NT2/D1 (cell line): ENCODE data around the gene KCNG2.
A peak's percentile ranks its signal among the peaks of the same experiment; 100 is the strongest.

ENCODE experiments used
- DNase-seq: peaks from one replicate; pipeline ENCODE4 v3.0.0-alpha.2; 2011; ENCODE audit warnings: low read depth, low spot score
- H3K27me3 ChIP-seq: 2 replicates; pipeline ENCODE4 v1.6.0; 2011; ENCODE audit warnings: mild to moderate bottlenecking; ENCODE audit not compliant: insufficient read length, insufficient read depth
- H3K36me3 ChIP-seq: 2 replicates; pipeline ENCODE4 v1.6.1; 2011; ENCODE audit warnings: mild to moderate bottlenecking, low read length, mixed read lengths; ENCODE audit not compliant: insufficient read depth, insufficient read length
- H3K4me1 ChIP-seq: 2 replicates; pipeline ENCODE4 v1.5.1; 2011; ENCODE audit not compliant: insufficient read depth, insufficient read length
- H3K4me3 ChIP-seq: 2 replicates; pipeline ENCODE4 v1.5.1; 2011; ENCODE audit warnings: low read depth; ENCODE audit not compliant: insufficient read length
- H3K9ac ChIP-seq: 2 replicates; pipeline ENCODE4 v1.6.0; 2011; ENCODE audit warnings: low read depth; ENCODE audit not compliant: insufficient read length
- H3K9me3 ChIP-seq: 2 replicates; pipeline ENCODE4 v1.5.1; 2011; ENCODE audit warnings: mild to moderate bottlenecking, low read length; ENCODE audit not compliant: insufficient read depth
- SUZ12 ChIP-seq: IDR thresholded peaks from 2 replicates; pipeline ENCODE4 v1.6.1; 2011; ENCODE audit not compliant: insufficient read length, insufficient read depth; ENCODE audit errors: extremely low read depth
- YY1 ChIP-seq: IDR thresholded peaks from 2 replicates; pipeline ENCODE4 v1.6.1; 2011; ENCODE audit not compliant: insufficient read length, insufficient read depth
- ZNF274 ChIP-seq: IDR thresholded peaks from 2 replicates; pipeline ENCODE4 v1.6.1; 2011; ENCODE audit warnings: mild to moderate bottlenecking, low read depth, low read length

KCNG2 gene

DNA sequence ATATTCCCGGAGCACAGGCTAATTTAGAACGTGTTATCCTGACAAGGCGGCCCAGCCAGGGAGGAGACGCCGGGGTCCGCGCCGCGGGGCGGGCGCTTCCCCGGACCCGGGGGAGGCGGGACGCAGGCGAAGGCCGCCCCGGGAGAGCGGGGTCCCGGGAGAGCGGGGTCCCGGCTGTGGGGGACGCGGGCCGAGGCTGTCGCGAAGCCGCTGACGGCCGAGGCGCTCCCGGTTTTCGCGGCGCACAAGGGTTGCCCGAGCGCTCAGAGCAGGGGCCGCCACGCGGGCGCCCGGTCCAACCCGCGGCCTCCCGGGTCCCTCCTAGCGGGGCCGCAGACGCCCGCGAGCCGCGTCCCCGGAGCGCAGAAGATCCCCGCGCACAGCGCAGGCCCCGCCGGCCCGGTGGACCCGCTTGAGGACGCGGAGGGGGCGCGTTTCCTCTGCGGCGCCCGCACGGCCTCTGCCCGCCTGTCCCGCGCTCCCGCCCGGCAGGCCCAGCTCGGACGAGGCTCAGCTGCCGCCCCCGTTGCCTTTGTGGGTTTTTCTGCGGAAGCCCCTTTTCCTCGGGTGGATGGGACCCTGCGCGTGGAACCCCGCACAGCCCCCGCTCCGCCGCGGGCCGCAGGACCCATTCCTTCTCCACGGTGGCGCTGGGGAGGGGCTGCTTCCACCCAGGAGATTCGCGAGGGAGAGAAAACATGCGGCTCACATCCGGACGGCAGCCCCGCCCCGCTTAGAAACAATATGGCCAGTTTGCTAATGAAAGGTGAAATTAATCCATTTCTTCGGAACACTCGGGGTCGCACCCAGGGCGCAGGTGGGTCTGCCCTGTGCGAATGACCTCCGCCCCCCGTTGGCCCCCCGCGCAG, 9.6 kb upstream of the KCNG2 start:
- Histone ChIP-seq H3K9ac (peak overlapping the region; percentile 68), H3K4me1 (peaks cover 6% of the 10 kb centered on the region), H3K36me3 (no peaks in the 10 kb centered on the region), H3K4me3 (peak overlapping the region; percentile 36), H3K9me3 (no peaks in the 10 kb centered on the region), H3K27me3 (peaks cover 81% of the 10 kb centered on the region)
- no peak for TF ChIP-seq SUZ12
- no peak for DNase-seq

- no peak for DNase-seq
- H3K4me1 ChIP-seq: peaks cover 6% of the 10 kb centered on the region
- H3K9ac ChIP-seq: no peak overlapping the region
- no peak overlapping the region for H3K4me3 ChIP-seq
- H3K27me3 ChIP-seq: peaks cover 81% of the 10 kb centered on the region
- H3K9me3 ChIP-seq: no peaks in the 10 kb centered on the region
- TF ChIP-seq YY1 (no peak), SUZ12 (no peak), ZNF274 (no peak)
- H3K36me3 ChIP-seq: no peaks in the 10 kb centered on the region
Observed at GRCh38 chr18:79788734-79789085, 9.0 kb upstream of the KCNG2 start.

- Histone ChIP-seq H3K9ac (no peak overlapping the region), H3K4me3 (no peak overlapping the region), H3K36me3 (no peaks in the 10 kb centered on the region), H3K27me3 (peaks cover 77% of the 10 kb centered on the region), H3K4me1 (peaks cover 6% of the 10 kb centered on the region), H3K9me3 (no peaks in the 10 kb centered on the region)
- TF ChIP-seq YY1 (no peak), SUZ12 (no peak), ZNF274 (no peak)
- DNase-seq: no peak
Observed at GRCh38 chr18:79789091-79789891, 8.4 kb upstream of the KCNG2 start.

DNA sequence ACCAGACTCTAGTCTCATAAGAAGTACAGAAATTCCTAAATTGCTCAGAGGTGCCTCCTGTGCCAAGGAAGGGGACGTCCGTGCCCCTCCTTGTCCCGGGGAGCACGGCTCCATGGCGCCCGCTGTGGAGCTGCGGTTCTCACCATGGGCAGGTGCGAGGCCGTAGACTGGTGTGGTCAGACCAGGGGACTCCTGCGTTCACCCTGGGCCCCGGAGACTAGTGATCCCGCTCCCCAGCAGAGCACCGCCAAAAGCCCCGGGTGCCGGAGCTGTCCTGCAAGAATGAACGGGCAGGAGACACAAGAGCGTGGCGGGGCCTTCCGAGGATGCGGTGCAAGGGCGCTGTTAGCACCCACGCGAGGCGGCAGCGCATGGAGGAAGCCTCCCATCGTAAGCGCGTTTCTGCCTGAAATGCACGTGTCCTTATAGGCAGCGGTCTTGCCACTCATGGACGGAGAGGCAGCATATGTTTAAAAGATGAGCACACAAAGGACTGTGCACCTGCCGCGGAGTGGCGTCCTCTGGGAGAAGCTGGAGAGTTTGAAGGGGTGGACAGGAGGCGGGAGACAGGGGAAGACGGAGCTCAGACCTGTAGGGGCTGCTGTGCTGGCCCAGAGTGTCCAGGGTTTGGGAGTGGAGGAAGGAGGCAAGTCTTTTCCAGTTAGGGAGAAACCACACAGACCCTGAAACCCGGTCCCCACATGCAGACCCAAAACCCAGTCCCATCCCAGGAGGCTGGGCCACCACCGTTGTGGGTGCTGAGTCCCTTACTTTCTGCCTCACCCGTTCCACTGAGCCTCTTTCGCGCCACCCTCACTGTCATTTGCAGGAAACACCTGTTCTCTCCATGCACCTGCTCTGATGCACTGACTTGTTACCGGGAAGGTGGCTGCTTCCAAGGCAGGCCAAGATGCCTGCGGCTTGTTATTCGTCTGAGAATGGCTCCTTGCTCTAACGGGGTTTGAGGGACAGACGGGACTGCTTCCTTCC, 7.5 kb upstream of the KCNG2 start:
- no peak for TF ChIP-seq YY1
- TF ChIP-seq ZNF274: no peak
- TF ChIP-seq SUZ12: no peak
- Histone ChIP-seq H3K27me3 (peaks cover 72% of the 10 kb centered on the region), H3K4me3 (no peak overlapping the region), H3K36me3 (no peaks in the 10 kb centered on the region), H3K4me1 (peaks cover 6% of the 10 kb centered on the region), H3K9me3 (no peaks in the 10 kb centered on the region), H3K9ac (no peak overlapping the region)
- no peak for DNase-seq

GRCh38 chr18:79790996-79791972, 6.5 kb upstream of the KCNG2 start:
- no peak for TF ChIP-seq ZNF274
- TF ChIP-seq SUZ12: no peak
- no peak for TF ChIP-seq YY1
- Histone ChIP-seq H3K4me3 (no peak overlapping the region), H3K36me3 (no peaks in the 10 kb centered on the region), H3K4me1 (peaks cover 6% of the 10 kb centered on the region), H3K9me3 (no peaks in the 10 kb centered on the region), H3K9ac (no peak overlapping the region), H3K27me3 (peaks cover 72% of the 10 kb centered on the region)
- no peak for DNase-seq
